SK-N-SH treated with all-trans-retinoic acid at 6 μM for 48 hours (cell line): ENCODE results near the gene CCDC88A.

Source experiments
- ATAC-seq: fragments of 200-7000 bp; cut with Tn5 transposase; 3 replicates; pipeline ENCODE4 v1.9.1; 2020; ENCODE audit warnings: mild to moderate bottlenecking, moderate library complexity
- ARNTL ChIP-seq: fragments of 450-650 bp; formaldehyde crosslinking; IDR thresholded peaks from 2 replicates; pipeline ENCODE4 v1.5.0; 2020; ENCODE audit warnings: low read depth, mild to moderate bottlenecking, moderate library complexity, borderline replicate concordance
- BACH2 ChIP-seq: fragments of 250-450 bp; sonication (Bioruptor Pico); IDR thresholded peaks from 2 replicates; pipeline ENCODE4 v1.9.0; 2021; ENCODE audit warnings: mild to moderate bottlenecking, borderline replicate concordance
- CREB5 ChIP-seq: fragments of 250-450 bp; sonication (Bioruptor Pico); IDR thresholded peaks from 2 replicates; pipeline ENCODE4 v1.5.1; 2020; ENCODE audit warnings: low read depth, mild to moderate bottlenecking, moderate library complexity
- CSDC2 ChIP-seq: fragments of 250-450 bp; sonication (Bioruptor Pico); IDR thresholded peaks from 2 replicates; pipeline ENCODE4 v1.5.0; 2020; ENCODE audit warnings: mild to moderate bottlenecking, moderate library complexity
- CSRNP3 ChIP-seq: fragments of 250-450 bp; sonication (Bioruptor Pico); IDR thresholded peaks from 2 replicates; pipeline ENCODE4 v1.5.1; 2021; ENCODE audit warnings: mild to moderate bottlenecking, moderate library complexity
- ESRRG ChIP-seq: fragments of 250-450 bp; sonication (Bioruptor Pico); IDR thresholded peaks from 2 replicates; pipeline ENCODE4 v1.6.1; 2021; ENCODE audit warnings: mild to moderate bottlenecking
- GLIS3 ChIP-seq: fragments of 250-450 bp; sonication (Bioruptor Pico); IDR thresholded peaks from 2 replicates; pipeline ENCODE4 v1.5.0; 2020; ENCODE audit warnings: mild to moderate bottlenecking, moderate library complexity
- OSR1 ChIP-seq: fragments of 250-450 bp; sonication (Bioruptor Pico); IDR thresholded peaks from 2 replicates; pipeline ENCODE4 v1.8.0; 2022; ENCODE audit warnings: moderate library complexity, mild to moderate bottlenecking, inconsistent platforms
- PATZ1 ChIP-seq: fragments of 250-450 bp; sonication (Bioruptor Pico); IDR thresholded peaks from 2 replicates; pipeline ENCODE4 v1.8.0; 2020; ENCODE audit warnings: mild to moderate bottlenecking, moderate library complexity, borderline replicate concordance
- PPARA ChIP-seq: fragments of 250-450 bp; sonication (Bioruptor Pico); IDR thresholded peaks from 2 replicates; pipeline ENCODE4 v1.5.0; 2020; ENCODE audit warnings: mild to moderate bottlenecking, borderline replicate concordance
- RARB ChIP-seq: fragments of 250-450 bp; sonication (Bioruptor Pico); IDR thresholded peaks from 2 replicates; pipeline ENCODE4 v1.8.0; 2021; ENCODE audit warnings: mild to moderate bottlenecking, moderate library complexity
- SNAI2 ChIP-seq: fragments of 250-450 bp; sonication (Bioruptor Pico); IDR thresholded peaks from 2 replicates; pipeline ENCODE4 v1.5.0; 2020; ENCODE audit warnings: mild to moderate bottlenecking, moderate library complexity
- TCF4 ChIP-seq: fragments of 250-450 bp; sonication (Bioruptor Pico); IDR thresholded peaks from 2 replicates; pipeline ENCODE4 v1.8.0; 2021; ENCODE audit warnings: mild to moderate bottlenecking, moderate library complexity, borderline replicate concordance
- TOX ChIP-seq: fragments of 250-450 bp; sonication (Bioruptor Pico); IDR thresholded peaks from 2 replicates; pipeline ENCODE4 v1.8.0; 2021; ENCODE audit warnings: mild to moderate bottlenecking, moderate library complexity, borderline replicate concordance
- TSHZ2 ChIP-seq: fragments of 250-450 bp; sonication (Bioruptor Pico); IDR thresholded peaks from 2 replicates; pipeline ENCODE4 v1.5.0; 2020; ENCODE audit warnings: mild to moderate bottlenecking, moderate library complexity
- ZC3H10 ChIP-seq: fragments of 250-450 bp; sonication (Bioruptor Pico); IDR thresholded peaks from 2 replicates; pipeline ENCODE4 v1.5.1; 2021; ENCODE audit warnings: mild to moderate bottlenecking, moderate library complexity
- ZFP30 ChIP-seq: fragments of 450-650 bp; formaldehyde crosslinking; IDR thresholded peaks from 2 replicates; pipeline ENCODE4 v1.5.0; 2022; ENCODE audit warnings: mild to moderate bottlenecking, moderate library complexity
- ZNF565 ChIP-seq: fragments of 450-650 bp; formaldehyde crosslinking; conservative IDR thresholded peaks from 2 replicates; pipeline ENCODE4 v1.5.0; 2020; ENCODE audit warnings: low read depth, mild to moderate bottlenecking, moderate library complexity
- ZNF8 ChIP-seq: fragments of 450-650 bp; formaldehyde crosslinking; IDR thresholded peaks from 2 replicates; pipeline ENCODE4 v1.5.0; 2020; ENCODE audit warnings: mild to moderate bottlenecking, moderate library complexity

The CCDC88A gene

GRCh38 chr2:55430211-55430975, 10.7 kb upstream of the CCDC88A start:
- no peak for ATAC-seq
- TF ChIP-seq SNAI2 (CRISPR knock-in tag) = no peak
- no peak for TF ChIP-seq CSDC2 (CRISPR knock-in tag)
- no peak for TF ChIP-seq CREB5
- TF ChIP-seq PATZ1 (CRISPR knock-in tag) = no peak
- TF ChIP-seq ZFP30 (CRISPR knock-in tag) = no peak
- TF ChIP-seq BACH2 (CRISPR knock-in tag) = no peak
- TF ChIP-seq TSHZ2 (CRISPR knock-in tag) = no peak
- no peak for TF ChIP-seq PPARA (CRISPR knock-in tag)
- TF ChIP-seq ZNF565 (CRISPR knock-in tag) = no peak
- no peak for TF ChIP-seq TCF4 (CRISPR knock-in tag)
- TF ChIP-seq CSRNP3 (CRISPR knock-in tag) = no peak

- ATAC-seq = no peak
- TF ChIP-seq PATZ1 (CRISPR knock-in tag) (no peak), CREB5 (no peak), ZC3H10 (CRISPR knock-in tag) (no peak), TSHZ2 (CRISPR knock-in tag) (no peak), ZNF8 (CRISPR knock-in tag) (no peak), PPARA (CRISPR knock-in tag) (no peak), TCF4 (CRISPR knock-in tag) (no peak), ZFP30 (CRISPR knock-in tag) (no peak), RARB (CRISPR knock-in tag) (no peak), GLIS3 (CRISPR knock-in tag) (no peak), ZNF565 (CRISPR knock-in tag) (no peak), ESRRG (CRISPR knock-in tag) (no peak), ARNTL (no peak), TOX (no peak), SNAI2 (CRISPR knock-in tag) (no peak), OSR1 (CRISPR knock-in tag) (no peak), BACH2 (CRISPR knock-in tag) (no peak), CSRNP3 (CRISPR knock-in tag) (no peak)
These were observed 8.6 kb upstream of the CCDC88A start for GRCh38 chr2:55428258-55428657.
